IPS-18c (cell line): ENCODE results near the gene NSUN6.
"Not testable (repeated sequence)": the region's sequence is repeated elsewhere in the genome, so short reads cannot be mapped to it uniquely, and the experiment has no call there.

Experiments used
- H3K4me3 ChIP-seq: 2 replicates; pipeline ENCODE4 v1.7.0; 2013; ENCODE audit warnings: low read depth, mild to moderate bottlenecking, low read length, moderate library complexity; ENCODE audit not compliant: insufficient read depth
- H3K9me3 ChIP-seq: one replicate; pipeline ENCODE4 v1.6.1; 2013; ENCODE audit warnings: mild to moderate bottlenecking, low read length, moderate library complexity; ENCODE audit not compliant: control insufficient read depth, insufficient read depth

The NSUN6 gene

DNA sequence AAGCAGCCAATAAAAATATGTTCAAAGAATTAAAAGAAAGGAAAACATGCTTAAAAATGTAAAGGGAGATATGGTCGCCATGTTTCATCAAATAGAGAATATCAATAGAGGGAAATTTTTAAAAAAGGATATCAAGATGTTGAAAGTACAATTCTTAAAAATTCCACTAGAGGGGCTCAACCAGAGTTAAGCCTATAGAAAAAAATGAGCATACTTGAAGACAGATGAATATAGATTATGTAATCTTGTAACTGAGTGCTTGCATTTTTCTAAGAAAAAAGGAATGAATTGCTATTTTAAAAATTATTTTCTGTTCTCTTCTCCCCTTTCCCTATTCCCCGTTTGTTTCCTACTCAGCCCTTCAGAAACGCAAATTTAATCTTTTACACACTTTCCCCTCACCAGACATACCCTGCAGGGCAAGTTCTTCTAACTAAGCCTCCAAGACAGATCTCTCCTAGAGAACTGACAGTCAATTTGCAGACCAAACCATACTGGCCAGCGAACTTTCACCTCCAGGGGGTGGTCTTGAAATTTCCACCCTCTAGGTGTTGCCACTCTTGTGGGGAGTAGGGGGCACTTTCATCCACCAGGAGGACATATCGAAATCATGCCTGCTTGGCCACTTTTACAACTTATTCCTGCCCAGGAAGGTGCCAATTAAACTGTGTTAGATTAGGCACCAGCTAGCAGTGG lies 67.7 kb downstream of the NSUN6 start:
- Histone ChIP-seq H3K4me3 (no peak overlapping the region), H3K9me3 (no peaks in the 10 kb centered on the region)

DNA sequence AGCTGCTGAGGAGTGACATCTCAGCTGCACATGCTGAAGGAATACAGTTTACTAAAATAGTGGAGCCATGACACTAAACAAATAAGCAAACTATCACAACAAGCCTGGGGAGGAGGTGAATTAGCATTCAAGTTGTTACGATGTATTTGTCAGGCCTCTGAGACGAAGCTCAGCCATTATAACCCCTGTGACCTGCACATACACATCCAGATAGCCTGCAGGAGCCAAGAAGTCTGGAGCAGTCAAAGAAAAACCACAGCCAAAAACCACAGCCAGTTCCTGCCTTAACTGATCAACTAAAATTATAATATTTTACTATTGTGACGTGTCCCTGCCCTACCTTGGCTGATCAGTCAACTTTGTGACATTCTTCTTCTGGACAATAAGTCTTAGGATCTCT lies 68.6 kb downstream of the NSUN6 start:
- peaks cover 8% of the 10 kb centered on the region for H3K9me3 ChIP-seq
- no peak overlapping the region for H3K4me3 ChIP-seq

DNA sequence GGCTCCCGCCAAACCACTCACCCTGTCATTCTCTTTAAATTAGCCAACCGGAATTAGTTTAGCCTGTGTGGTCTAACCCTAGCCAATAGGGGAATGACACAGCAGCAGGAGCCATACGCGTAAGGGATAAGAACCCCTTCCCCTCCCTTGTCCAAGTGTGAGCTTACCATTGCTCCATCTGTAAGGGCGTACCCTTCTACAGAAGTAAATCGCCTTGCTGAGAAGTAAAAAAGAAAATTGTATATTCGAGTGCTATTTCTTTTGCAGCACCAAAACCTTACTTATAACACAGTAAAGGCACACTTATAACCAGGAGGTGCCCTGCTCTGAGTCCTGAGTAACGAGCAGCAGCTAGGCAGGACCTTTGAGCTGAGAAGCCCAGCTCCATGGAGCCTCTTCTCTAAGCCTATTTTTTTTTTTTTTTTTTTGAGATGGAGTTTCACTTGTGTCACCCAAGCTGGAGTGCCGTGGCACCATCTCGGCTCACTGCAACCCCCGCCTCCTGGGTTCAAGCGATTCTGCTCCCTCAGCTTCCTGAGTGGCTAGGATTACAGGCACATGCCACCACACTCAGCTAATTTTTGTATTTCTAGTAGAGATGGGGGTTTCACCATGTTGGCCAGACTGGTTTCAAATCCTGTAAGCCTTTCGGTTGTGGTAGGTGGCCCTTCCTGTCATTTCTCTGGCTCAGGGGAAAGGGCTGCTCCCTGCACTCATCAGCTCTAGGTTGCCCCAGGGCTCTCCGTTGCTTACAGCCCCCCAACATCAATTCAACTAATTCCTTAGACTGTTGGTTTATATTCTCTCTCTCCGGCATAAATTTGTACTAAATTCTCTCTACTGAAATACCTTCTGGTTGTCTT lies 73.3 kb downstream of the NSUN6 start:
- Histone ChIP-seq H3K4me3 (no peak overlapping the region), H3K9me3 (peaks cover 15% of the 10 kb centered on the region)

DNA sequence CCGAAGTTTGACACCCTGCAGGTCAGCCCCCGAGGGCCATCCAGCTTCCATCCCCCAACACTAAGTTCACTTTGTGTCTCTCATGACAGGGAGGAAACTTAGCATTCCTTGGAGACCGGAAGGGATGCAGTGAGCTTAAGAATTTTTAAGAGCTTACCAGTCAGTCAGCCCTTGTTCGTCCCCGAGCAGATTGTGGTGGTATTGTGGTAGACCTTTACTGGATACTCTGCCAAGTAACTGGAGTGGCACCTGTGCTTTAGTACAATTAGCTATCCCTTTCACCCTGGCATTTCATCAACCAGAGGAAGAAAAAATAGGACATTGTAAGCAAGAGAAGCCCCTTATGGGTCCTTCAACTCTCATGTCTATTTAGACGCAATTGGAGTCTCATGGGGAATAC lies 74.8 kb downstream of the NSUN6 start:
- Histone ChIP-seq H3K9me3 (peaks cover 16% of the 10 kb centered on the region), H3K4me3 (no peak overlapping the region)

DNA sequence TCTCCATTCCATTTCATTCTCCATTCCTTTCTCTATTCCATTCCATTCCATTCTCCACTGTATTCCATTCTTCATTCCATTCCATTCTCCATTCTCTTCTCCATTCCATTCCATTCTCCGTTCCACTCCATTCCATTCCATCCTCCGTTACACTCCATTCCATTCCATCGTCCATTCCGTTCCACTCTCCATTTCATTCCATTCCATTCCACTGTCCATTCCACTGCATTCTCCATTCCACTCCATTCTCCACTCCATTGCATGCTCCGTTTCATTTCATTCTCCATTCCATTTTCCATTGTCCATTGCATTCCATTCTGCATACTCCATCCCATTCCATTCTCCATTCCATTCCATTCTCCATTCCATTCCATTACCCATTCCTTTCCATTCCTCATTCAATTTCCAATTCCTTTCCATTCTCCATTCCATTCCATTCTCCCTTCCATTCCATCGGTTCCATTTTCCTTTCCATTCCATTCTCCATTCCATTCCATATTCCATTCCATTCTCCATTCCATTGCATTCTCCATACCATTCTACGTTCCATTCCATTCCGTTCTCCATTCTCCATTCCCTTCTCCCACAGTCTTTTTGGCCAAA lies 78.3 kb downstream of the NSUN6 start:
- no peak overlapping the region for H3K4me3 ChIP-seq
- H3K9me3 ChIP-seq, result peaks cover 11% of the 10 kb centered on the region

DNA sequence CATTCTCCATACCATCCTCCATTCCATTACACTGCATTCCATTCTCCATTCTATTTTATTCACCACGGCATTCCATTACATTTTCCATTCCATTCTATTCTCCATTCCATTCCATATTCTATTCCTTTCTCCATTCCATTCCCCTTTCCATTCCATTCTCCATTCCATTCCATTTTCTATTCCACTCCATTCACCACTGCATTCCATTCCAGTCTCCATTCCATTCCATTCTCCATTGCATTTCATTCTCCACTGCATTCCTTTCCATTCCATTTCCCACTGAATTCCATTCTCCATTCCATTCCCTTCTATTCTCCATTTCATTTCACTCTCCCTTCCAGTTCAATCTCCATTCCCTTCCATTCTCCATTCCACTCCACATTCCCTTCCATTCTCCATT lies 79.6 kb downstream of the NSUN6 start:
- Histone ChIP-seq H3K4me3 (no peak overlapping the region), H3K9me3 (peaks cover 8% of the 10 kb centered on the region)

DNA sequence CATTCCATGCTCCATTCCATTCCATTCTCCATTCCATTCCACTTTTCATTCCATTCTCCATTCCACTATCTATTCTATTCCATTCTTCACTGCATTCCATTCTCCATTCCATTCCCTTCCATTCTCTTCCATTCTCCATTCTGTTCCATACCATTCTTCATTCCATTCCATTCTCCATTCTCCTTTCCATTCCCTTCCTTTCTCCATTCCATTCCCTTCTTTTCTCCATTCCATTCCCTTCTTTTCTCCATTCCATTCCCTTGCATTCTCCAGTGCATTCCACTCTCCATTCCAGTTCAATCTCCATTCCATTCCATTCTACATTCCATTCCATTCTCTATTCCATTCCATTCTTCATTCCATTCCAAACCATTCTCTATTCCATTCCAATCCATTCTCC lies 80.3 kb downstream of the NSUN6 start:
- H3K9me3 ChIP-seq, result peaks cover 7% of the 10 kb centered on the region
- H3K4me3 ChIP-seq, result no peak overlapping the region

DNA sequence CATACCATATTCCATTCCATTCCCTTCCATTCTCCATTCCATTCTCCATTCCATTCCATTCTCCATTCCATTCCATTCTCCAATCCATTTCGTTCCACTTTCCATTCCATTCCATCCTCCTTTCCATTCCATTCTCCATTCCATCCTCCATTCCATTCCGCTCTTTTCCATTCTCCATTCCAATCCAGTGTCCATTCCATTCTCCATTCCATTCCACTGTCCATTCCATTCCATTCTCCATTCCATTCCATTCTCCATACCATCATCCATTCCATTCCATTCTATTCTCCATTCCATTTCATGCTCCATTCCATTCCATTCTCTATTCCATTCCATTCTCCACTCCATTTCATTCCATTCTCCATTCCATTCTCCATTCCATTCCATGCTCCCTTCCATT lies 81.0 kb downstream of the NSUN6 start:
- not testable (repeated sequence) for H3K9me3 ChIP-seq, H3K4me3 ChIP-seq

DNA sequence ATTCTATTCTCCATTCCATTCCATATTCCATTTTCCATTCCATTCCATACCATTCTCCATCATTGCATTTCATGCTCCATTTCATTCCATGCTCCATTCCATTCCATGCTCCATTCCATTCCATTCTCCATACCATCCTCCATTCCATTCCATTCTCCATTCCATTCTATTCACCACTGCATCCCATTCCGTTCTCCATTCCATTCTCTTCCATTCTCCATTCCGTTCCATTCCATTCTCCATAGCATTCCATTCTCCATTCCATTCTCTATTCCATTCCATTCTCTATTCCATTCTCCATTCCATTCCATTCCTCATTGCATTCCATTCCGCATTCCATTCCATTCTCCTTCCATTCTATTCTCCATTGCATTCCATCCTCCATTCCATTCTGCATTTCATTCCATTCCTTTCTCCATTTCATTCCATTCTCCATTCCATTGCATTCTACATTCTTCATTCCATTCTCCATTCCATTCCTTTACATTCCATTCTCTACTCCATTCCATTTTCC lies 84.0 kb downstream of the NSUN6 start:
- H3K9me3 ChIP-seq, result no peaks in the 10 kb centered on the region
- no peak overlapping the region for H3K4me3 ChIP-seq

DNA sequence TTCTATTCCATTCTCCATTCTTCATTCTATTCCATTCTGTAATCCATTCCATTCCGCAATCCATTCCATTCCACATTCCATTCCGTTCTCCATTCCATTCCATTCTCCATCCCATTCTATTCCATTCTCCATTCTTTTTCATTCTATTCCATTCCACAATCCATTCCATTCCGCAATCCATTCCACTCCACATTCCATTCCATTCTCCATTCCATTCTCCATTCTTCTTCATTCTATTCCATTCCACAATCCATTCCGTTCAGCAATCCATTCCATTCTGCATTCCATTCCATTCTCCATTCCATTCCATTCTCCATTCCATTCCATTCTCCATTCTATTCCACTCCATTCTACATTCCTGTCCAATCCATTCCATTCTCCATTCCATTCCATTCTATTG lies 85.2 kb downstream of the NSUN6 start:
- no peak overlapping the region for H3K4me3 ChIP-seq
- H3K9me3 ChIP-seq, result no peaks in the 10 kb centered on the region

DNA sequence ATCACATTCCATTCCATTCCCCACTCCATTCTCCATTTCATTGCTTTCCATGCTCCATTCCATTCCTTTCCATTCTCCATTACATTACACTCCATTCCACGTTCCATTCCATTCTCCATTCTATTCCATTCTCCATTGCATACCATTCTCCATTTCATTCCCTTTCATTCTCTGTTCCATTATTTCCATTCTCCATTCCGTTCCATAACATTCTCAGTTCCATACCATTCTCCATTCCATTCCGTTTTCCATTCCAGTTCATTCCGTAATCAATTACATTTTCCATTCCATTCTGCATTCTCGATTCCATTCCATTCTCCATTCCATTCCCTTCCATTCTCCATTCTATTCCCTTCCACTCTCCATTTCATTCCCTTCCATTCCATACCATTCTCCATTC lies 86.4 kb downstream of the NSUN6 start:
- Histone ChIP-seq H3K4me3 (no peak overlapping the region), H3K9me3 (no peaks in the 10 kb centered on the region)

DNA sequence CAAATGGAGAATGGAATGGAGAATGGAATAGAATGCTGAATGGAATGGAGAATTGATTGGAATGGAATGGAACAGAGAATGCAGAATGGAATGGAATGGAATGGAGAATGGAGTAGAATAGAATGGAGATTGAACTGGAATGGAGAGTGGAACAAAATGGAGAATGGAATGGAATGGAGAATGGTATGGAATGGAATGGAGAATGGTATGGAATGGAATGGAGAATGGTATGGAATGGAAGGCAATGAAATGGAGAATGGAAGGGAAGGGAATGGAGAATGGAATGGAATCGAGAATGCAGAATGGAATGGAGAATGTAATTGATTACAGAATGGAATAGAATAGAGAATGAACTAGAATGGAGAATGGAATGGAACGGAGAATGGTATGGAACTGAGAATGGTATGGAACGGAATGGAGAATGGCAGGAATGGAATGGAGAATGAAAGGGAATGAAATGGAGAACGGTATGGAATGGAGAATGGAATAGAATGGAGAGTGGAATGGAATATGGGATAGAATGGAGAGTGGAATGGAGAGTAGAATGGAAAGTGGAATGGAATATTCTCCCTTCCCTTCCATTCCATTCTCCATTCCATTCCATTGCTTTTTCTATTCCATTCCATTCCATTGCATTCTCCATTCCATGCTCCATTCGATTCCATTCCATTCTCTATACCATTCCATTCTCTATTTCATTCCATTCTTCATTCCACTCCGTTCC lies 88.2 kb downstream of the NSUN6 start:
- H3K9me3 ChIP-seq, result no peaks in the 10 kb centered on the region
- H3K4me3 ChIP-seq, result no peak overlapping the region

DNA sequence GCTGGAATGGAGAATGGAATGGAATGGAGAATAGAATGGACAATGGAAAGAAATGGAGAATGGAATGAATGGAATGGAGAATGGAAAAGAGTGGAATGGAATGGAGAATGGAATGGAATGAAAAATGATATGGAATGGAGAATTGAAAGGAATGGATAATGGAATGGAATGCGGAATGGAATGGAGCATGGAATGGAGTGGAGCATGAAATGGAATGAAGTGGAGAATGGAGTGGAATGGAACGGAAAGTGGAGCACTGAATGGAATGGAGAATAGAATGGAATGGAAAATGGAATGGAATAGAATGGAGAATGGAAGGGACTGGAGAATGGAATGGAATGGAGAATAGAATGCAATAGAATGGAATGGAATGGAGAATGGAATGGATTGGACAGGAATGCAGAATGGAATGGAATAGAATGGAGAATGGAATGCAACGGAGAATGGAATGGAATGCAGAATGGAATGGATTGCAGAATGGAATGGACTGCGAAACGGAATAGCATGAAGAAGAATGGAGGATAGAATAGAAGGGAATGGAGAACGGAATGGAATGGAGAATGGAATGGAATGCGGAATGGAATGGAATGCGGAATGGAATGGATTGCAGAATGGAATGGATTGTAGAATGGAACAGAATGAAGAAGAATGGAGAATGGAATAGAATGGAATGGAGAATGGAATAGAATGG lies 89.4 kb downstream of the NSUN6 start:
- Histone ChIP-seq H3K4me3 (no peak overlapping the region), H3K9me3 (peaks cover 2% of the 10 kb centered on the region)

DNA sequence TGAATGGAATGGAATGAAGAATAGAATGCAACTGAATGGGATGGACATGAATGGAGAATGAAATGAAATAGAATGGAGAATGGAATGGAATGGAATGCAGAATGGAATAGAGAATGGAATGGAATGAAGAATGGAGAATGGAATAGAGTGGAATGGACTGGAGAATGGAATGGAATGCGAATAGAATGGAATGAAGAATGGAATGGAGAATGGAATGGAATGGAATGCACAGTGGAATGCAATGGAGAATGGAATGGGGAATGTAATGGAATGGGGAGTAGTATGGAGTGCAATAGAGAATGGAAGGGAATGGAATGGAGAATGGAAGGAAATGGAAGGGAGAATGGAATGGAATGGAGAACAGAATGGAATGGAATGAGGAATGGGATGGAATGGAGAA lies 93.4 kb downstream of the NSUN6 start:
- peaks cover 2% of the 10 kb centered on the region for H3K9me3 ChIP-seq
- no peak overlapping the region for H3K4me3 ChIP-seq

DNA sequence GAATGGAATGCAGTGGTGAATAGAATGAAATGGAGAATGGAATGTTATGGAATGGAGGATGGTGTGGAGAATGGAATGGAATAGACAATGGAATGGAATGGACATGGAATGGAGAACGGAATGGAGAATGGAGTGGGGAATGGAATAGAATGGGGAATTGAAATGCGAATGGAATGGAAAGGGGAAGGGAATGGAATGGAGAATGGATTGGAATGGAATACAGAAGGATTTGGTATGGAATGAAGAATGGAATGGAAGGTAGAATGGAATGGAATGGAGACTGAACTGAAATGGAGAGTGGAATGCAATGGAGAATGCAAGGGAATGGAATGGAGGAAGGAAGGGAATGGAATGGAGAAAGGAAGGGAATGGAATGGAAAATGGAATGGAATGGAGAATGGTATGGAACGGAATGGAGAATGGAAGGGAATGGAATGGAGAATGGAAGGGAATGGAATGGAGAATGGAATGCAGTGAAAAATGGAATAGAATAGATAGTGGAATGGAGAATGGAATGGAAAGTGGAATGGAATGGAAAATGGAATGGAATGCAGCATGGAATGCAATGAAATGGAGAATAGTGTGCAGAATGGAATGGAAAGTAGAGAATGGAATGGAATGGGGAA lies 94.8 kb downstream of the NSUN6 start:
- H3K4me3 ChIP-seq, result no peak overlapping the region
- peaks cover 2% of the 10 kb centered on the region for H3K9me3 ChIP-seq

DNA sequence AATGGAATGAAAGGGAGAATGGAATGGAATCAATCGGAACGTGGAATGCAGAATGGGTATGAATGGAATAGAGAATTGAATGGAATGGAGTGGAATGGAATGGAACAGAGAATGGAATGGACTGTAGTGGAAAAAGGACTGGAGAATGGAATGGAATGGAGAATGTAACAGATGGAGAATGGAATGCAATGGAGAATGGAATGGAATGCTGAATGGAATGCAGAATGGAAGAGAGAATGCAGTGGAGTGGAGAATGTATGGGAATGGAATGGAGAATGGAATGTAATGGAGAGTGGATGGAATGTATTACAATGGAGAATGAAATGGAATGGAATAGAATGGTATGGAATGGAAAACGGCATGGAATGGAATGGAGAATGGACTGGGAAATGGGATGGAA lies 96.9 kb downstream of the NSUN6 start:
- Histone ChIP-seq H3K4me3 (no peak overlapping the region), H3K9me3 (peaks cover 2% of the 10 kb centered on the region)
